Kidney glomerular epithelial cell (primary cell): ENCODE data around the gene TXNDC17.
A peak's percentile ranks its signal among the peaks of the same experiment; 100 is the strongest.
"Not testable (repeated sequence)": the region's sequence is repeated elsewhere in the genome, so short reads cannot be mapped to it uniquely, and the experiment has no call there.

Experiments
- DNase-seq: peaks from one replicate; lab custom pipeline; 2025; lab: John Stamatoyannopoulos, UW

The TXNDC17 gene

DNA sequence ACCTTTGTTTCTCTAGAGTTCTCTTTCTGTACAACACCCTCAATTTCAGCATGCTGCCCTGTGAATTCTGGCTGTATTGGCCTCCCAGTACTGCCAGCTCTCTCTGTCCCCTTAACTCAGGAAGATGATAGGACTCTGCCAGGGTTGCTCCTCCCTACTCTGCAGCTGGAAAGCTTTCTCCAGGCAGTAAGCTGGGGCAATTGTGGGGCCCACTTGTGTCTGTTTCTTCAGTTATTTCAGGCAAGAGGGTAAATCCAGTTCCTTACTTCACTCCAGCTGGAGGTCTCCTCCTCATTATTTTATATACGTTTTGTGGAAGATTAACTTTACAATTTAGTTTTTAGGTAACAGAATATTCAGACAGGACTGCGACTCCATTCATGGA is 20.6 kb downstream of the TXNDC17 start:
- DNase-seq = no peak

- DNase-seq = not testable (repeated sequence)
These were observed 22.3 kb downstream of the TXNDC17 start for GRCh38 chr17:6663200-6663599.

DNA sequence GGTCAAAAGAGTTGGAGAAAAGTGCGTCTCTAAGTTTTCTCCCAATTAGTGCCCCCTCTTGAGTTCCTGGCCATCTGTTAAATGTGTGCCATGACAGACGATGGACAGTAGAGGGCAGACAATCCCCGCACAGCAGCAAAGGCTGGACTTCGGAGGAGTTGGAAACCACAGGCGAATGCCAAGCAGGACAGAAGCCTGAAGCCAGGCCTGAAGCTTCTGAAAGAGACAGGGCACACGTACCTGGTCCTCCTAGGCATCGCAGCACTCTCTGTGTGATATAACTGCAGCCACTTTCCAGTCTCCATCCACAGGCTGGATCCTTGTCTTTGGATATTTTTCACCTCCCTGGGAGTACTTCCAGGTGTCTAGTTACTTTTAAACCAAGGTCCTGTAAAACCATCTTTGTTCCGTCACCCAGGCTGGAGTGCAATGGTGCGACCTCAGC is 25.2 kb downstream of the TXNDC17 start:
- peak; percentile 72 for DNase-seq

DNA sequence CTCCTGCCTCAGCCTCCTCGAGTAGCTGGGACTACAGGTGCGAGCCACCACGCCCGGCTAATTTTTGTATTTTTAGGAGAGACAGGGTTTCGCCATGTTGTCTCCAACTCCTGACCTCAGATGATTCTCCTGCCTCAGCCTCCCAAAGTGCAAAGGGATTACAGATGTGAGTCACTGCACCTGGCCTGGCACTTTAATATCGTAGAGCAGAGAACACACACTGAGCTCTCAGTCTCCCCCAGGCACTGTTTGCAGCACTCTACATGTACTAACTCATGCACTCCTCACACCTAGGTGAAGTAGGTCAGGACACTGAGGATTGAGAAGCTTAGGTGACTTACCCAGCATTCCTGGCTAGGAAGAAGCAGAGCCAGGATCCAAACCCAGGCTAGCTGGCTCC is 25.7 kb downstream of the TXNDC17 start:
- DNase-seq = no peak

DNA sequence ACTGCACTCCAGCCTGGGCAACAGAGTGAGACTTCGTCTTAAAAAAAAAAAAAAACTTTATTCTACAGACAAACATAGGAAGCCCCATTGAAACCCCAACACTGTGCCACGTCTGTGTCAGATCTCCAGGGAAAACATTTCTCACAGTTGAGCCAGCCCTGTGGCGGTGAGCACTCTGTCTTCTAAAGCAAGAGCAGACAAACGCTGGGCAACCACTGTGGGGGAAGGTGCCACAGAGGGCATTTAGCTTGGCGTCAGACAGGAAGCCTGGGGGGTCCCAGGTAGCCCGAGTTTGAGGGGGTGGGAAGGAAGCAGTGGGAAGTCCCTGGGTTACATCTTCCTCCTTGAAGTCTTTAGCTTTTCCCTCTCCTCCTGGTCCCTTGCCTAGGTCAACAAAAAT is 26.7 kb downstream of the TXNDC17 start:
- no peak for DNase-seq

DNA sequence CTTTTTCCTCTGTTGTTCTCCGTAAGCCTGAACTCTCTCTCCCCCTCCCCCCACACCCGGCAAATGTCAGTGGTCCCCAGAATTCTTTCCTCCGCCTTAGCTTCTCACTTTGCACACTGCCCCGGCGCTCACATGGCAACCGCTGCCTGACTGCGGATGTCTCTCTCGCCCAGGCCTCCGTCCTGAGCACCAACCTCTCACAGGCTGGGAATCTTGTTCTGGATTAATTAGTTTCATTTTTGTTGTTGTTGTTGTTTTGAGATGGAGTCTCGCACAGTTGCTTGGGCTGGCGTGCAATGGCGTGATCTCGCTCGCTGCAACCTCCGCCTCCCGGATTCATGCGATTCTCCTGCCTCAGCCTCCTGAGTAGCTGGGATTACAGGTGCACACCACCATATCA is 27.4 kb downstream of the TXNDC17 start:
- DNase-seq = no peak

- DNase-seq = no peak
These were observed 28.0 kb downstream of the TXNDC17 start for GRCh38 chr17:6668727-6669425.

DNA sequence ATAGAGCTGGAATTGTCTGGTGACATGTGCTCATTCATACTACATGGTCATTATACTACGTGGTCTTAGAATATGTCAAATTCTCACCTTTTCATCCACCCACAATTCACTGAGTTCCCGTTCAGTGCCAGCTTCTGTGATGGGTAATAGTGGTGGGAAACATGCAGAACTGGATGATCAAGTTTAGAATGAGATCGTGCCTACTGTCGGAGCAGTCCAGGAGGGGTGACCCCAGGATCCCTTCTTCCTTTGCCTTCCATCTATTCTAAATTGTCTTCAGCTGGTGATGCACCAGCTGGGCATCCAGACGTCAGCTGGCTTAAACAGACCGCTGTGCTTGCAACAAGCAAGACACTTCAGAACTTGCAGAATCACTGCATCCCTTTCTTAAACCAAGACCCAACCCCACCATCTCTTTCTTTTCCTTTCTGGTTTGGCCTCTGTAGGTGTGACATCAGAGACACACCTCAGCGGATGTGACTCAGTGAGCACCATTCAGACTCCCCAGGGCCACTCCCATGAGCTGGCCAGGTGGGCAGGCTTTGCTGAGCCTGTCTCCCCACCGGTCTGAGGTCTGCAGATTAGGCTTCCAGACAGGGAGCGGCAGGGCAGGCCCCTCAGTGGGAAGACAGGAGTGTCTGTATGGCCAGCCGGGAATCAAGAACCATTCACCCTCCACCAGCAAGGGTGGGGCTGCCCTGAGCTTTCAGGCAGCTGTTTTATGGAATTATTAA is 28.8 kb downstream of the TXNDC17 start:
- DNase-seq = no peak

- no peak for DNase-seq
These were observed 29.7 kb downstream of the TXNDC17 start for GRCh38 chr17:6670571-6670970.

DNA sequence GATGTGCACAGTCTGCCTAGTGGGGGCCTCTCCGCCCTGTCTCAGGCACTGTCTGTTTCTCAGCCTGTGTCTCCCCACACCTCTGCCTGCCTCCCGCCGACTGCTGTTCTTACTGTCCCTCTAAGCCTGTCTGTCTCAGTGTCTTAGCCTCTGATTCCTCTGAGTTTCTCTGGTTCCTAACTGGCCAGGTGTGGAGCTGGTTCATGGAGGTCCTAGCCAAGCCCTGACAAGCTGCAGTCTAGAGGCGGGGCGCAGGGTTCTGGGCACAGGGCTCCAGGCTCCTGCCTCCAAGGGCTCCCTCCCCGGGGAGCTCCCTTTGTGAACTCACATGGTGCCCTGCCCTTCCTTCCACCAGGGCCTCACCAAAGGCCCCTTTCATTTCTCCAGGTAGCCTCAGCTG is 30.1 kb downstream of the TXNDC17 start:
- no peak for DNase-seq

DNA sequence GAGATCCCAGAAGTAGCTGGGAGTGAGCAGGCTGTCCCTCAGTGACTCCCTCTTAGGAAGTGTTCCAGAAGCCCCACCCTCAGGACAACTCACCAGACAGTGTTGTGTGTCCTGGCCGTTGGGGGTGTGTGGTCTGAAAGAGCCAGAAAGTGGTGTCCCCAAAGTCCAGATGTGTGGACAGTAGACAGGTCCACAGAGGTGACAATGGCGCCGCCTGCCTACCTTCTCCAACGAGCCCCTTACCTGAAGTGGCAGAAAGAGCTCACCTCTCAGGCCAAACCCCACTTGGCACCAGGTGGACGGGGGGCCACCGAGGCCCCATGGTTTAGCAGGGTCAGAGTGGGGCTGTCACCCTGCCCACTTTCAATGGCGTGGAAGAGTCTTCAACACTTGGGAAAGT is 30.6 kb downstream of the TXNDC17 start:
- DNase-seq = no peak

- no peak for DNase-seq
These were observed 33.7 kb downstream of the TXNDC17 start for GRCh38 chr17:6674586-6674985.

GRCh38 chr17:6675201-6675825 is 34.5 kb downstream of the TXNDC17 start:
- DNase-seq = no peak

GRCh38 chr17:6676802-6677157 is 35.9 kb downstream of the TXNDC17 start:
- no peak for DNase-seq

DNA sequence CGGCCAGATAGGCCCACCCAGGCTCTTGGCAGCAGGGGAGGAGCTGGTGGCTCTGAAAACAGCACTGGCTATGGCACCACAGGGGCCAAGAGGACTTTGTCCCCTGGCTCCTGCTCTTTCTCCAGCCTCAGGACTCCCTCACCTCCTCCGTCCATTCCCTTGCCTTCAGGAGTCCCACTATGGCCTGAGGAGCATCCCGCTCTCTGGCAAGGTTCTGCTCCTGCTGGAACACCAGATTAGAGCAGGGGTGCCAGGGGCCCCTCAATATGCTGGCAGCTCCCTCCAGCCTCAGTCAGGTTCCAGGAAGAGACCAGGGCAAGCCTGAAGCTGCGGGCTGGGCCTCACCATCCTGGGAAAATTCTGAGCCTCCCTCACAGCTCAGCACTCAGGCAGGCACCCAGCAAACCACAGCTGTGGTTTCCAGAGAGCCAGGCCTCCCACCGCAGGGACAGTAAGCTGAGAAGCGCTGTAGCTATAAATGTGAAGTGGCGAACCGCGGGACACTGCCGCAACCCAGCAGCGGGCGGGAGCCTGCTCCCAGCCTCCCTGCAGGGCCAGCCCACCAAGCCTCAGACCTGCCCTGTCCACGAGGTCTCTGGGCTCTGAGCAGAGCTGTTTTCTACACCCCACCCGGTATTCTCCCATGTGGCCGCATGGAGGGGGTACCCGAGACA is 36.4 kb downstream of the TXNDC17 start:
- no peak for DNase-seq

GRCh38 chr17:6677946-6678345 is 37.1 kb downstream of the TXNDC17 start:
- no peak for DNase-seq

GRCh38 chr17:6679241-6679640 is 38.4 kb downstream of the TXNDC17 start:
- no peak for DNase-seq

GRCh38 chr17:6681176-6681575 is 40.3 kb downstream of the TXNDC17 start:
- no peak for DNase-seq

- no peak for DNase-seq
These were observed 40.8 kb downstream of the TXNDC17 start for GRCh38 chr17:6681671-6682070.

- DNase-seq = no peak
These were observed 41.5 kb downstream of the TXNDC17 start for GRCh38 chr17:6682339-6682738.

- no peak for DNase-seq
These were observed 42.3 kb downstream of the TXNDC17 start for GRCh38 chr17:6683081-6683684.

DNA sequence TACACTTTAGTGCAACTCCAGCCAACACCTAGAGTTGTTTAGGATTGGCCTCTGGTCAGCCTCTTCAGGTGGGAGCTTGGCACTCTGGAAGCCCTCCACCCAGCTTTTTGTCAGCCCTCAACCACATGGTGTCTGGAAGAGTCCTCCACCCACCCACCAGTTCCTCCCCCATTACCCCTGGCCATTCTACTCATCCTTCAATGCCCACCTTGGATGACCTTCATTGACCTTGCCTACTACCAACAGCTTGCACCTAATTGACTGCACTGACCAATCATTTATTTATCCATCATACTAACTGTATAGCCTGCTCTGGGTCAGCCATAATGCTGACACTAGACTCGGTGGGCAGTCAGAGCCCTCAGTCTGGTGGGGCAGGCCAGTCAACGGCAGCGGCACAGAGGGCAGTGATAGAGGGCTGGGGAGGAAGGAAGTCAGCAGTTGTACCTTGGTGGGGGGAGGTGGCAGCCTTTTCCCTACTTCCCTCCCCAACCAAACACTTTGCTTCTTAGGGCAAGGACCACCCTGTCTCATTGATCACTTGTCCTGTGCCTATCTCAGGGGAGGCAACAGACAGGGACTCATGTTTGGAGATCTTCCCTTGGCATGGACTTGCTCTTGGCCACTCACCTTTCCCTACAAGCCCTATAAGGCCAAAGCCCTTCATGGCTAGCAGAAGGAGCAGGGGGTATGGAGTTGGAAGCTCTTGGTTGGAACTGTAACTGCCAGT is 43.0 kb downstream of the TXNDC17 start:
- no peak for DNase-seq
